Adrenal gland (tissue), 5 donors: ENCODE results near the gene MSMB.

Source experiments
- POLR2A ChIP-seq, 2 donors: fragments of 450-650 bp; IDR thresholded peaks; one replicate each; pipeline ENCODE4 v1.6.1; 2017; ENCODE audit warnings: antibody characterized with exemption in 2 of 2, mild to moderate bottlenecking in 2 of 2, moderate library complexity in 1 of 2
- TF ChIP-seq, protein P1 (sequence below), 6 experiments: fragments of 450-650 bp in 4 of 6; fragments of 200-600 bp in 2 of 6; sonication (generic) in 1 of 6; IDR thresholded peaks; 1 replicate in 5 of 6; 2 replicates in 1 of 6; pipeline versions ENCODE4 v1.5.1 to v1.8.0; 2016 to 2021; ENCODE audit warnings: antibody characterized with exemption in 6 of 6, mild to moderate bottlenecking in 2 of 6, moderate library complexity in 1 of 6
- donor health status: DM: no; HTN: no; CAD: no.

DNA sequence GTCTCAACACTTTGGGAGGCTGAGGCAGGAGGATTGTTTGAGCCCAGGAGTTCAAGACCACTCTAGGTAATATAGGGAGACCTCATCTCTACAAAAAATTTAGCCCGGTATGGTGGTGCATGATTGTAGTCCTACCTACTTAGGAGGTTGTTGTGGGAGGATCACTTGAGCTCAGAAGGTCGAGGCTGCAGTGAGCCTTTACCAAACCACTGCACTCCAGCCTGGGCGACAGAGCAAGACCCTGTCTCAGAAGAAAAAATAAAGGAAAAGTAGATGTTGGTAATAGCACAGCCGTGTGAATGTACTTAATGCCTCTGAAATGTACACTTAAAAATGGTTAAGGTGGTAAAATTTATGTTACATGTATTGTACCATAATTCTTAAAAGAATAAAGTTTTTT, 48.5 kb downstream of the MSMB start:
- TF ChIP-seq POLR2A (IDR thresholded peaks at IDR 0.05): no peak
- TF ChIP-seq, protein P1, sequence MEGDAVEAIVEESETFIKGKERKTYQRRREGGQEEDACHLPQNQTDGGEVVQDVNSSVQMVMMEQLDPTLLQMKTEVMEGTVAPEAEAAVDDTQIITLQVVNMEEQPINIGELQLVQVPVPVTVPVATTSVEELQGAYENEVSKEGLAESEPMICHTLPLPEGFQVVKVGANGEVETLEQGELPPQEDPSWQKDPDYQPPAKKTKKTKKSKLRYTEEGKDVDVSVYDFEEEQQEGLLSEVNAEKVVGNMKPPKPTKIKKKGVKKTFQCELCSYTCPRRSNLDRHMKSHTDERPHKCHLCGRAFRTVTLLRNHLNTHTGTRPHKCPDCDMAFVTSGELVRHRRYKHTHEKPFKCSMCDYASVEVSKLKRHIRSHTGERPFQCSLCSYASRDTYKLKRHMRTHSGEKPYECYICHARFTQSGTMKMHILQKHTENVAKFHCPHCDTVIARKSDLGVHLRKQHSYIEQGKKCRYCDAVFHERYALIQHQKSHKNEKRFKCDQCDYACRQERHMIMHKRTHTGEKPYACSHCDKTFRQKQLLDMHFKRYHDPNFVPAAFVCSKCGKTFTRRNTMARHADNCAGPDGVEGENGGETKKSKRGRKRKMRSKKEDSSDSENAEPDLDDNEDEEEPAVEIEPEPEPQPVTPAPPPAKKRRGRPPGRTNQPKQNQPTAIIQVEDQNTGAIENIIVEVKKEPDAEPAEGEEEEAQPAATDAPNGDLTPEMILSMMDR (IDR thresholded peaks at IDR 0.05): no peak
